ENCODE data around the gene PTH1R. TPM values are rescaled to one million over a fixed set of nuclear protein-coding genes. Genes with fewer than 3 reads are reported as not detected.

The PTH1R gene
- total RNA-seq, 1 experiment from 2014 or later, result 1.0 TPM

- no peaks in the 10 kb centered on the region for H3K9me3 Mint-ChIP-seq
- H3K27me3 Mint-ChIP-seq (ENCODE audit: low read depth), result peaks cover 68% of the 10 kb centered on the region
- DNase-seq, result no peak
Observed at GRCh38 chr3:46870651-46871050, 6.9 kb upstream of the PTH1R start.

More at GRCh38 chr3:46870651-46871050, 6.9 kb upstream of the PTH1R start:
- no peak overlapping the region for H4K8ac ChIP-seq (replicated peaks; ENCODE audit: insufficient read length, low read depth, low read length)
- TF ChIP-seq, protein P1, sequence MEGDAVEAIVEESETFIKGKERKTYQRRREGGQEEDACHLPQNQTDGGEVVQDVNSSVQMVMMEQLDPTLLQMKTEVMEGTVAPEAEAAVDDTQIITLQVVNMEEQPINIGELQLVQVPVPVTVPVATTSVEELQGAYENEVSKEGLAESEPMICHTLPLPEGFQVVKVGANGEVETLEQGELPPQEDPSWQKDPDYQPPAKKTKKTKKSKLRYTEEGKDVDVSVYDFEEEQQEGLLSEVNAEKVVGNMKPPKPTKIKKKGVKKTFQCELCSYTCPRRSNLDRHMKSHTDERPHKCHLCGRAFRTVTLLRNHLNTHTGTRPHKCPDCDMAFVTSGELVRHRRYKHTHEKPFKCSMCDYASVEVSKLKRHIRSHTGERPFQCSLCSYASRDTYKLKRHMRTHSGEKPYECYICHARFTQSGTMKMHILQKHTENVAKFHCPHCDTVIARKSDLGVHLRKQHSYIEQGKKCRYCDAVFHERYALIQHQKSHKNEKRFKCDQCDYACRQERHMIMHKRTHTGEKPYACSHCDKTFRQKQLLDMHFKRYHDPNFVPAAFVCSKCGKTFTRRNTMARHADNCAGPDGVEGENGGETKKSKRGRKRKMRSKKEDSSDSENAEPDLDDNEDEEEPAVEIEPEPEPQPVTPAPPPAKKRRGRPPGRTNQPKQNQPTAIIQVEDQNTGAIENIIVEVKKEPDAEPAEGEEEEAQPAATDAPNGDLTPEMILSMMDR (conservative IDR thresholded peaks at IDR 0.05), result no peak
- H3T11ph ChIP-seq (ENCODE audit: low read length), result no peak overlapping the region
- Mint-ChIP-seq H3K36me3 (ENCODE audit: insufficient read depth in 1 of 3, low read depth in 3 of 3) (no peaks in the 10 kb centered on the region), H3K27ac (no peak overlapping the region; a peak in 1 of 7 replicates), H3K4me1 (peaks cover 2 to 12% of the 10 kb centered on the region in 2 experiments; a peak in 3 of 4 replicates), H3K4me3 (no peak overlapping the region)
- H3K9me3 ChIP-seq (ENCODE audit: control insufficient read depth, low read depth, low read length), result no peaks in the 10 kb centered on the region
- H2AK5ac ChIP-seq (ENCODE audit: insufficient read length, low read length), result no peak overlapping the region
- H3K79me2 ChIP-seq (ENCODE audit: insufficient read depth, low read length), result no peaks in the 10 kb centered on the region
- H3K18ac ChIP-seq (ENCODE audit: insufficient read length, low read depth, low read length), result no peak overlapping the region
- no peak overlapping the region for H3K4me2 ChIP-seq (ENCODE audit: insufficient read depth, insufficient read length, low read length)
- no peak overlapping the region for H2BK20ac ChIP-seq (ENCODE audit: low read depth, low read length, poor library complexity, severe bottlenecking)
- H3K23me2 ChIP-seq (ENCODE audit: insufficient read length, low read depth, low read length, poor library complexity, severe bottlenecking), result no peaks in the 10 kb centered on the region
- H3K27ac ChIP-seq (ENCODE audit: insufficient read length, low read depth, low read length), result no peak overlapping the region
- no peak overlapping the region for H4K91ac ChIP-seq (ENCODE audit: insufficient read length, low read depth, low read length)
- no peak overlapping the region for H2BK120ac ChIP-seq (ENCODE audit: low read depth, low read length, poor library complexity, severe bottlenecking)
- H3K79me1 ChIP-seq (ENCODE audit: insufficient read depth, low read depth, low read length, poor library complexity, severe bottlenecking), result no peaks in the 10 kb centered on the region
- no peak overlapping the region for H3K56ac ChIP-seq (ENCODE audit: insufficient read length, low read depth, low read length)
- no peak overlapping the region for H3K9ac ChIP-seq (ENCODE audit: extremely low read depth, insufficient read length, low read length)
- no peak overlapping the region for H2BK5ac ChIP-seq (ENCODE audit: insufficient read length, low read length)
- no peak overlapping the region for H2BK15ac ChIP-seq (ENCODE audit: low read depth, low read length)
- WGBS (ENCODE audit: extremely low coverage, insufficient read length, low lambda C conversion rate), result no CpG with 5 or more reads among the region's 5 CpGs
- H4K20me1 ChIP-seq (ENCODE audit: control insufficient read depth, insufficient read depth, insufficient read length), result no peaks in the 10 kb centered on the region
- H3K14ac ChIP-seq (ENCODE audit: insufficient read depth, low read length), result no peak overlapping the region
- H2BK12ac ChIP-seq (ENCODE audit: insufficient read length, low read depth, low read length), result no peak overlapping the region
- no peaks in the 10 kb centered on the region for H3K4me1 ChIP-seq (ENCODE audit: insufficient read depth, low read length)
- no peak overlapping the region for H4K5ac ChIP-seq (ENCODE audit: insufficient read length, low read depth, low read length)
- H3K4ac ChIP-seq (ENCODE audit: low read depth, low read length), result no peak overlapping the region
- H2AFZ ChIP-seq (ENCODE audit: low read length), result no peak overlapping the region
- no peaks in the 10 kb centered on the region; the same call in 1 of the 2 replicates for H3K27me3 ChIP-seq (ENCODE audit: insufficient read depth, low read length)
- no peak overlapping the region for H3K23ac ChIP-seq (ENCODE audit: insufficient read length, low read depth, low read length)

Data from H9 (cell line).